DND-41 (cell line): ENCODE results near the gene SLC25A44.

Source experiments
- EZH2 ChIP-seq: IDR thresholded peaks from 3 replicates; pipeline ENCODE4 v1.6.1; 2012; ENCODE audit warnings: borderline replicate concordance, low read depth, mild to moderate bottlenecking, moderate library complexity, low read length, inconsistent platforms; ENCODE audit not compliant: severe bottlenecking
- TF ChIP-seq, protein P1 (sequence below): IDR thresholded peaks from 2 replicates; pipeline ENCODE4 v1.5.1; 2012; ENCODE audit warnings: borderline replicate concordance, low read length, moderate library complexity, mild to moderate bottlenecking; ENCODE audit not compliant: poor library complexity, severe bottlenecking; ENCODE audit errors: extremely low read depth

DNA sequence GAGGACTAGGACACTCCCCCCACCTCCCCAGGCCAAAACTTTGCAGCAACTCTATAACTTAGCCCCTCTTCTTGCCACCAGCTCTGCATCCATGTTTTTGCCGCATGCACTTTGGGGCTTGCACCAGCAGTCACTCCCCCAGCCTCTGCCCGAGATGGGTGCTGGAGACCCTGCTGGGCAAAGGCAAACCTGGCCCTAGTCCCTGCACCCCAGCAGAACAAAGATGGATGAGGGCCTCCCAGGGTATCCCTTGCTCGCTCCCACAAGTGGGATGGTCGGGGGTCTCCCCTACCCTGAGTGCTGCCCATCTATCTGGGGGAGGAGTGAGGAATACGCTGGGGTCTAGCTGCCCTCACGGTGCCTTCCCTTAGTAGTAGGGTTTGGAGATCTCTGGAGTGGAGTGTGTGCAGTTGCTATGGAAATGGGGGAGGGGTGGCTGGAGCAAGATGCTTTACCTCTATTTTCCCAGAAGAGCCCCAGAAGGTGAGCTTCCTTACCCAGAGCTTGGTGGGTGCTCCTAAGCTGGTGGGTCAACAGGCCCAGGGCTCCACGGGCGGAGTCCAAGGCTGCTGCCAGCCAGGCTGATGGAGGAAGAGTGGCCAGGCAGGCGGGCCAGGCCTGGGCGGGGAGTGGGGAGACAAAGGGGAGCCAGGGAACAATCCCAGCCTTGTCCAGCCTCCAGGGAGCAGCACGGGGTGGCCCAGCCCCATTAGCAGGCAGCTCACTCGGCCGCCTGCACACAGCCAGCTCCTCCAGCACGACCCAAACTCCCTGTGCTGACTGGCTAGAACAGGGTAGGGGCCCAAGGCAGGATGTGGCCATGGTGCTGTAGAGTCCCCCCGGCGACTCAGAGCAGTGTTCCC is 53.8 kb downstream of the SLC25A44 start, which contains the start of gene PAQR6:
- TF ChIP-seq, protein P1, sequence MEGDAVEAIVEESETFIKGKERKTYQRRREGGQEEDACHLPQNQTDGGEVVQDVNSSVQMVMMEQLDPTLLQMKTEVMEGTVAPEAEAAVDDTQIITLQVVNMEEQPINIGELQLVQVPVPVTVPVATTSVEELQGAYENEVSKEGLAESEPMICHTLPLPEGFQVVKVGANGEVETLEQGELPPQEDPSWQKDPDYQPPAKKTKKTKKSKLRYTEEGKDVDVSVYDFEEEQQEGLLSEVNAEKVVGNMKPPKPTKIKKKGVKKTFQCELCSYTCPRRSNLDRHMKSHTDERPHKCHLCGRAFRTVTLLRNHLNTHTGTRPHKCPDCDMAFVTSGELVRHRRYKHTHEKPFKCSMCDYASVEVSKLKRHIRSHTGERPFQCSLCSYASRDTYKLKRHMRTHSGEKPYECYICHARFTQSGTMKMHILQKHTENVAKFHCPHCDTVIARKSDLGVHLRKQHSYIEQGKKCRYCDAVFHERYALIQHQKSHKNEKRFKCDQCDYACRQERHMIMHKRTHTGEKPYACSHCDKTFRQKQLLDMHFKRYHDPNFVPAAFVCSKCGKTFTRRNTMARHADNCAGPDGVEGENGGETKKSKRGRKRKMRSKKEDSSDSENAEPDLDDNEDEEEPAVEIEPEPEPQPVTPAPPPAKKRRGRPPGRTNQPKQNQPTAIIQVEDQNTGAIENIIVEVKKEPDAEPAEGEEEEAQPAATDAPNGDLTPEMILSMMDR: no peak
- TF ChIP-seq EZH2: no peak
